ENCODE measurements around the gene PCDHGB5.
"Not testable (repeated sequence)": the region's sequence is repeated elsewhere in the genome, so short reads cannot be mapped to it uniquely, and the experiment has no call there.

Gene PCDHGB5

DNA sequence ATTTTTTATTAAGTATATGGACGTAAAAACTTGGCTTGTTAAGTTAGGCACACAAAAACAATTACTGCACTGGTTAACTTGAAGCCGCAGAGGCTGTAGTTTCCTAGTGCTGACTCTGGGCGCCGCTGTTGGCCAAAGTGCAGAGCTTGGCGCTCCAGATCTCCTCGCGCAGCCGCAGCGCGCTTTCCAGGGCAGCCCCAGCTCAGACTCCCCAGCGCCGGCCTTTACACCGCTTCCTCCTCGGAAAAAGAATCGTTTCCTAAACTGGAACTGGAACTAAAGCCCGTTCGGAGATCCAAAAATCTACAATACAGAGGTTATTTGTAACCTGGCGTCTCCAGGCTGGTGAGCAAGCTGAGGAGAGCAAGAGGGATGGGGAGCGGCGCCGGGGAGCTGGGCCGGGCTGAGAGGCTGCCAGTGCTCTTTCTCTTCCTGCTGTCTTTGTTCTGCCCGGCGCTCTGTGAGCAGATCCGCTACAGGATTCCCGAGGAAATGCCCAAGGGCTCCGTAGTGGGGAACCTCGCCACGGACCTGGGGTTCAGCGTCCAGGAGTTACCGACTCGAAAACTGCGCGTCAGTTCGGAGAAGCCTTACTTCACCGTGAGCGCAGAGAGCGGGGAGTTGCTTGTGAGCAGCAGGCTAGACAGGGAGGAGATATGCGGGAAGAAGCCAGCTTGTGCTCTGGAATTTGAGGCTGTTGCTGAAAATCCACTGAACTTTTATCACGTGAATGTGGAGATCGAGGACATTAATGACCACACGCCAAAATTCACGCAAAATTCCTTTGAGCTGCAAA is at the start of gene PCDHGB5:
TSS of gene PCDHGB5 (plus strand) at position 192 of the 796 bp plus-strand sequence. CDS start at position 373, 181 bp downstream.
- not testable (repeated sequence) for H3K27ac ChIP-seq

DNA sequence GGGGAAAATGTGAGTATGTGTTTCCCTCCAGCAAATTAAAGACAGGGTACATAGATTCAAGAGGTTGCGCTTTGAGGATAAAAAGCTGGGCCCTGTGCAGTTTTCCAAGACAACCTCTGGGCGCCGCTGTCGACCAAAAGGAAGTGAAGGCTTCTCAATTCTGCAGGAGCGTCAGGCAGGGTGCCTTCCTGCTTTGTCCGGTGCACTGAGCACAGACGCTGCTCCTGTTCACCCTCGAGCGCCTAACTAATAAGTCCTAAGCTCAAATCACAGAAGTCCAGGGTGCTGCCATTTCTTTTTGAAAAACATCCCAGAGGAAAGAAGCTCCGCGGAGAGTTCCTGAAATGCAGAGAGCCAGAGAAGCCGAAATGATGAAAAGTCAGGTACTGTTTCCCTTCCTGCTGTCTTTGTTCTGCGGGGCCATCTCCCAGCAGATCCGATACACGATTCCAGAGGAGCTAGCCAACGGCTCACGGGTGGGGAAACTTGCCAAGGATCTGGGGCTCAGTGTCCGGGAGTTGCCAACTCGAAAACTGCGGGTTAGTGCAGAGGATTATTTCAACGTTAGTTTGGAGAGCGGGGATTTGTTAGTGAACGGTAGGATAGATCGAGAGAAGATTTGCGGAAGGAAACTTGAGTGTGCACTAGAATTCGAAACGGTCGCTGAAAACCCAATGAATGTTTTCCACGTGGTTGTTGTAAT is 47.7 kb upstream of the PCDHGB5 start, which contains the start of gene PCDHGB1:
TSS of gene PCDHGB1 (plus strand) at position 183 of the 703 bp plus-strand sequence. CDS start at position 345, 162 bp downstream.
- H3K27ac ChIP-seq = no peak within 1 kb of the TSS
- DNase-seq (ENCODE audit: low read depth, low spot score) = no peak

More for the DNA sequence above, at the start of gene PCDHGB5:
- not testable (repeated sequence) for DNase-seq (ENCODE audit: low read depth, low spot score)

DNA sequence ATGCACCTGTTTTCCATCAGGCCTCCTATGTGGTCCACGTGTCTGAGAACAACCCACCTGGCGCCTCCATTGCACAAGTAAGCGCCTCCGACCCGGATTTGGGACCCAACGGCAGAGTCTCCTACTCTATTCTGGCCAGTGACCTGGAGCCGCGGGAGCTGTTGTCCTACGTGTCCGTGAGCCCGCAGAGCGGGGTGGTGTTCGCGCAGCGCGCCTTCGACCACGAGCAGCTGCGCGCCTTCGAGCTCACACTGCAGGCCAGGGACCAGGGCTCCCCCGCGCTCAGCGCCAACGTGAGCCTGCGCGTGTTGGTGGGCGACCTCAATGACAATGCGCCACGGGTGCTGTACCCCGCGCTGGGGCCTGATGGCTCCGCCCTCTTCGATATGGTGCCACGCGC is 46.2 kb upstream of the PCDHGB5 start:
- DNase-seq (ENCODE audit: low read depth, low spot score) = no peak
- no peak overlapping the region for H3K27ac ChIP-seq

DNA sequence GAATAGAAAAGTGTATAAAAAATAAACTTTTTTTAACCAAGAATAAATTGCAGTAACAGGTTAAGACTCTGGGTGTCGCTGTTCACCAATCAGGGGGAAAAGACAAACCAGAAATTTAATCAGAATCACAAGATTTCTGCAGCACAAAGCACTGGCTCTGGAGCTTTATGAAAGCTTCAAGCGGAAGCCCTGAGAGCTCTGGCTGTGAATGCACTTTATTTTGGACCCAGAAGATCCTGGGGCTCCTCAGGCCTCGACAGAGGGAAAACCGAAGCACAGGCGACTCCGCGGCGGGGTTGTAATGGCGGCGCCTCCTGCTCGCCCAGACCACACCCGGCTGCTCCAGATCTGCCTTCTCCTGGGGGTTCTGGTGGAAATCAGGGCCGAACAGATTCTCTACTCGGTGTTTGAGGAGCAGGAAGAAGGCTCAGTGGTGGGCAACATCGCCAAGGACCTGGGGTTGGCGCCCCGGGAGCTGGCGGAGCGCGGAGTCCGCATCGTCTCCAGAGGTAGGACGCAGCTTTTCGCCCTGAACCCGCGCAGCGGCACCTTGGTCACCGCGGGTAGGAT is 42.8 kb upstream of the PCDHGB5 start, which contains the start of gene PCDHGA4:
TSS of gene PCDHGA4 (plus strand) at position 122 of the 570 bp plus-strand sequence. CDS start at position 209, 87 bp downstream.
- no peak within 1 kb of the TSS for H3K27ac ChIP-seq
- DNase-seq (ENCODE audit: low read depth, low spot score) = no peak

DNA sequence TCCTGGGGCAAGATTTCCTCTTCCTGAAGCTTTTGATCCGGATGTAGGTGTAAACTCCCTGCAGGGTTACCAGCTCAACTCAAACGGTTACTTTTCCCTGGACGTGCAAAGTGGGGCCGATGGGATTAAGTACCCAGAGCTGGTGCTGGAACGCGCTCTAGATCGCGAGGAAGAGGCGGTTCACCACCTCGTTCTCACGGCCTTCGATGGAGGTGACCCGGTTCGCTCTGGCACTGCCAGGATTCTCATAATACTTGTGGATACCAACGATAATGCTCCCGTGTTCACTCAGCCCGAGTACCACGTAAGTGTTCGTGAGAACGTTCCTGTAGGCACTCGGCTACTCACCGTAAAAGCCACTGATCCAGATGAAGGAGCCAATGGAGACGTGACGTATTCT is 42.1 kb upstream of the PCDHGB5 start:
- no peak for DNase-seq (ENCODE audit: low read depth, low spot score)
- no peak overlapping the region for H3K27ac ChIP-seq

DNA sequence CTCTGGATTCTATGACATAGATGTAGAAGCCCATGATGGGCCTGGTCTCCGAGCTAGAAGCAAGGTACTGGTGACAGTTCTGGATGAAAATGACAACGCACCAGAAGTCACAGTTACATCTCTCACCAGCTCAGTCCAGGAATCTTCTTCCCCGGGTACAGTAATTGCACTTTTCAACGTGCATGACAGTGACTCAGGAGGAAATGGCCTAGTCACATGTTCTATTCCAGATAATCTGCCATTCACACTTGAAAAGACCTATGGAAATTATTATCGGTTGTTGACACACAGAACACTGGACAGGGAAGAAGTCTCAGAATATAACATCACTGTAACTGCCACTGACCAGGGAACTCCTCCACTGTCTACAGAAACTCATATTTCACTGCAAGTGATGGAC is 41.6 kb upstream of the PCDHGB5 start:
- no peak overlapping the region for H3K27ac ChIP-seq
- DNase-seq (ENCODE audit: low read depth, low spot score) = no peak

DNA sequence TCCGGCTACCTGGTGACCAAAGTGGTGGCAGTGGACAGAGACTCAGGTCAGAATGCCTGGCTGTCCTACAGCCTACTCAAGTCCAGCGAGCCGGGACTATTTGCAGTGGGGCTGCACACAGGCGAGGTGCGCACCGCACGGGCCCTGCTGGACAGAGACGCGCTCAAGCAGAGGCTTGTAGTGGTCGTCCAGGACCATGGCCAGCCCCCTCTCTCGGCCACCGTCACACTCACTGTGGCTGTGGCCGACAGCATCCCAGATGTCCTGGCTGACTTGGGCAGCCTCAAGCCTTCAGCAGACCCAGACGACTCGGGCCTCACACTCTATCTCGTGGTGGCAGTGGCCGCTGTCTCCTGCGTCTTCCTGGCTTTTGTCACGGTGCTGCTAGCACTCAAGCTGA is 40.8 kb upstream of the PCDHGB5 start:
- H3K27ac ChIP-seq = no peak overlapping the region
- DNase-seq (ENCODE audit: low read depth, low spot score) = no peak

DNA sequence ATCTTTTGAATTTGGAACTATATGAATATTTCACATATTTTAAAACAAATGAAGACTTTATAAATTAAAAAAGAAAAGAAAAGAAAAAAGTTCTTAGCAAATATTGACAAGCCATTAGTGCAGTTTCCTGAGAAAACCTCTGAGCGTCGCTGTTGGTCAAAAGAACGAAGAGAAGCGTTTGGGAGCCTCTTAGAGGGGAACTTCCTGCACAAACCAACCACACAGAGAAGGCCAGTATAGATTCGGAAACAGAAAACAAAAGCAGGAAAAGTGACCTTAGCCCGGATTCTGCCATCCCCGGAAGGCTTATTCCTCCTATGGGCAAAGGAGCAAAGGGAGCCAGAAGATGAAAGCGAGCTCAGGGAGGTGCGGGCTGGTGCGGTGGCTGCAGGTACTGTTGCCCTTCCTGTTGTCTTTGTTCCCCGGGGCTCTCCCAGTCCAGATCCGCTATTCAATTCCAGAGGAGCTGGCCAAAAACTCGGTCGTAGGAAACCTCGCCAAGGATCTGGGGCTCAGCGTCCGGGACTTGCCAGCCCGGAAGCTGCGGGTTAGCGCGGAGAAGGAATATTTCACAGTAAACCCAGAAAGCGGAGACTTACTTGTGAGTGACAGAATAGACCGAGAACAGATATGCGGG is 37.8 kb upstream of the PCDHGB5 start, which contains the start of gene PCDHGB2:
TSS of gene PCDHGB2 (plus strand) at position 205 of the 637 bp plus-strand sequence. CDS start at position 347, 142 bp downstream.
- H3K27ac ChIP-seq = no peak within 1 kb of the TSS
- no peak for DNase-seq (ENCODE audit: low read depth, low spot score)

DNA sequence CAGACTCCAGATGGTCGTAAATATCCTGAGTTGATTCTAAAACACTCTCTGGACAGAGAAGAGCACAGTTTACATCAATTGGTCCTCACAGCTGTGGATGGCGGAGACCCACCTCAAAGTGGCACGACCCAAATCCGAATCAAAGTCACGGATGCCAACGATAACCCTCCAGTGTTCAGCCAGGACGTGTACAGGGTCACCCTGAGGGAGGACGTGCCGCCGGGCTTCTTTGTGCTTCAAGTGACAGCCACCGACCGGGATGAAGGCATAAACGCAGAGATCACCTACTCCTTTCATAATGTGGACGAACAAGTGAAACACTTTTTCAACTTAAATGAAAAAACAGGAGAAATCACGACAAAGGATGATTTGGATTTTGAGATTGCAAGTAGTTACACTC is 37.1 kb upstream of the PCDHGB5 start:
- DNase-seq (ENCODE audit: low read depth, low spot score) = no peak

DNA sequence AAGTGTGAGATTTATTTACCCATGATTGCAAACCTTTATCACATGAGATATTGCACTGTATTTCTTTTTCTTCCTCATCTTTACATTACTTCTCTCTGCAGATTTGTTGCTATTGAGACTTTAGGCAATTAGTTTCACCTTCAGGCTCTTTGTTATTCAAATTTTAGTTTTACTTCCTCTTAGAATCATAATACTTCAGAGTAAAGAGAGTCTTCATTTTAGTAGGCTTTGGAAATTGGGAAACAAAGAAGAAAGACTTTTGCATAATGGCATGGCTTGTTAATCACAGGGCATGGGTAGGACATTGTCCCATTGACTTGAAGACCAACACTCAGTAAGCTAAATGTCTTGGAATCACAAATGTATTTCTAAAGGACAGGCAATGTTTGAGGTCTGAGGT is 35.0 kb upstream of the PCDHGB5 start:
- H3K27ac ChIP-seq = no peak overlapping the region
- no peak for DNase-seq (ENCODE audit: low read depth, low spot score)

More for the DNA sequence above, 37.1 kb upstream of the PCDHGB5 start:
- H3K27ac ChIP-seq = no peak overlapping the region

DNA sequence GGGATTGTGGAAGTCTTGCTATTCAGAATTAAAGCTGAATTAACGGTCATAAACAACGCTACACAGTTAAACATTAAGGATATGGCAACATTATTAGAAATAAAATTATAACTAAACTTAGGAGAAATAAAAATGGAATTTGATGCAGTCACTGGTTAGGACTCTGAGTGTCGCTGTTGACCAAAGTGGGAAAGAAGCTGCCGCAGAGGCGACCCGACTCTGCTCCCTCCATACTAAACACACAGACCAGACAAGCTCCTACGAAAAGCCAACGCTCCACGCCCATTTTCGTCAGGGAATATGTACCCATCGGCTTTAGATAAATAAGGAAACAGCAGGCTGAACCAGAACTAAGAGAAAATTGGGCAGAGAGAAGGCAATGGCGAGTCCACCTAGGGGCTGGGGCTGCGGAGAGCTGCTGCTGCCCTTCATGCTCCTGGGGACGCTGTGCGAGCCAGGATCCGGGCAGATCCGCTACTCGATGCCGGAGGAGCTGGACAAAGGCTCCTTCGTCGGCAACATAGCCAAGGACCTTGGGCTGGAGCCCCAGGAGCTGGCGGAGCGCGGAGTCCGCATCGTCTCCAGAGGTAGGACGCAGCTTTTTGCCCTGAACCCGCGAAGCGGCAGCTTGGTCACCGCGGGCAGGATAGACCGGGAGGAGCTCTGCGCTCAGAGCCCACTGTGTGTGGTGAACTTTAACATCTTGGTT is 33.6 kb upstream of the PCDHGB5 start, which contains the start of gene PCDHGA5:
TSS of gene PCDHGA5 (plus strand) at position 211 of the 709 bp plus-strand sequence. CDS start at position 380, 169 bp downstream.
- DNase-seq (ENCODE audit: low read depth, low spot score) = no peak

DNA sequence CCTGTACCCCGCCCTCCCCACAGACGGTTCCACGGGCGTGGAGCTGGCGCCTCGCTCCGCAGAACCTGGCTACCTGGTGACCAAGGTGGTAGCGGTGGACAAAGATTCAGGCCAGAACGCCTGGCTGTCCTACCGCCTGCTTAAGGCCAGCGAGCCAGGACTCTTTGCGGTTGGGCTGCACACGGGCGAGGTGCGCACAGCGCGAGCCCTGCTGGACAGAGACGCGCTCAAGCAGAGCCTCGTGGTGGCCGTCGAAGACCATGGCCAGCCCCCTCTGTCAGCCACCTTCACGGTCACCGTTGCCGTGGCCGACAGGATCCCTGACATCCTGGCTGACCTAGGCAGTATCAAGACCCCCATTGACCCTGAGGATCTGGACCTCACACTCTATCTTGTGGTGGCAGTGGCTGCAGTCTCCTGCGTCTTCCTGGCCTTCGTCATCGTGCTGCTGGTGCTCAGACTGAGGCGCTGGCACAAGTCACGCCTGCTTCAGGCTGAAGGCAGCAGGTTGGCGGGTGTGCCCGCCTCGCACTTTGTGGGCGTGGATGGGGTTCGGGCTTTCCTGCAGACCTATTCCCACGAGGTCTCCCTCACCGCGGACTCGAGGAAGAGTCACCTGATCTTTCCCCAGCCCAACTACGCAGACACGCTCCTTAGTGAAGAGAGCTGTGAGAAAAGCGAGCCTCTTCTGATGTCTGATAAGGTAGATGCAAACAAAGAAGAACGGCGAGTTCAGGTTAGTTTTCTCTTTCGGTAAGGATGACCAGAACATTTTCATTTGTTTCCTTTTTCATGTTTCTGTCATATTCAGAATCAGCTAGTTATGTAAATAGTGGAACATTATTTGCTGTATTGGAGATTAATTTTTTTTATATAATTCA is 31.5 kb upstream of the PCDHGB5 start:
- no peak overlapping the region for H3K27ac ChIP-seq
- no peak for DNase-seq (ENCODE audit: low read depth, low spot score)

More for the DNA sequence above, 33.6 kb upstream of the PCDHGB5 start, which contains the start of gene PCDHGA5:
- H3K27ac ChIP-seq = no peak within 1 kb of the TSS

DNA sequence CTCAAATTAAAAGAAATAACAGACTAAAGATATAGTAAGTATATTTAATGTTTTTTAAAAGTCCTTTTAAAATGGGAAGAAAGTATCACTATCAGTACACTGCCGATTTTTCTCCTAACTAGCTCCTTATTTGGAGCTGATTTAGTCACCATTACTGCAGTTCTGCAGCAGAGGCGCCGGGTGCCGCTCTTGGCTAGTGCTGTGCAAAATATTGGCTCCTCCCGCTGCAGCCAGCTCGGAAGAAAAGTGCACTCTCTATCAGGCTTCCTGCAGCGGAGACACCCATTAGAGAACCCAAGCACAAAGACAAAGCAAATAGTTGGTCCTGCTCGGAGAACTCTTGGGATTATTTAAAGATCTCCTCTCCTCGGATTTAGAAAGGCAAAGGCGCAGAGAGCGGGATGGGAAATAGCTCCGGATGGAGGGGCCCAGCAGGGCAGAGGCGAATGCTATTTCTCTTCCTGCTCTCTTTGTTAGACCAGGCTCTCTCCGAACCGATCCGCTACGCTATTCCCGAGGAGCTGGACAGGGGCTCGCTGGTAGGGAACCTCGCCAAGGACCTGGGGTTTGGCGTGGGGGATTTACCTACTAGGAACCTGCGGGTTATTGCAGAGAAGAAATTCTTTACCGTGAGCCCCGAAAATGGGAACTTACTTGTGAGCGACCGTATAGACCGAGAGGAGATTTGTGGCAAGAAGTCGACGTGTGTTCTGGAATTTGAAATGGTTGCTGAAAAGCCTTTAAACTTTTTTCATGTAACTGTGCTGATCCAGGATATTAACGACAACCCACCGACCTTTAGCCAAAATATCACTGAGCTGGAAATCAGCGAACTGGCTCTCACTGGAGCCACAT is 27.5 kb upstream of the PCDHGB5 start, which contains the start of gene PCDHGB3:
TSS of gene PCDHGB3 (plus strand) at position 249 of the 855 bp plus-strand sequence. CDS start at position 402, 153 bp downstream.
- DNase-seq (ENCODE audit: low read depth, low spot score) = no peak
- H3K27ac ChIP-seq = no peak within 1 kb of the TSS

DNA sequence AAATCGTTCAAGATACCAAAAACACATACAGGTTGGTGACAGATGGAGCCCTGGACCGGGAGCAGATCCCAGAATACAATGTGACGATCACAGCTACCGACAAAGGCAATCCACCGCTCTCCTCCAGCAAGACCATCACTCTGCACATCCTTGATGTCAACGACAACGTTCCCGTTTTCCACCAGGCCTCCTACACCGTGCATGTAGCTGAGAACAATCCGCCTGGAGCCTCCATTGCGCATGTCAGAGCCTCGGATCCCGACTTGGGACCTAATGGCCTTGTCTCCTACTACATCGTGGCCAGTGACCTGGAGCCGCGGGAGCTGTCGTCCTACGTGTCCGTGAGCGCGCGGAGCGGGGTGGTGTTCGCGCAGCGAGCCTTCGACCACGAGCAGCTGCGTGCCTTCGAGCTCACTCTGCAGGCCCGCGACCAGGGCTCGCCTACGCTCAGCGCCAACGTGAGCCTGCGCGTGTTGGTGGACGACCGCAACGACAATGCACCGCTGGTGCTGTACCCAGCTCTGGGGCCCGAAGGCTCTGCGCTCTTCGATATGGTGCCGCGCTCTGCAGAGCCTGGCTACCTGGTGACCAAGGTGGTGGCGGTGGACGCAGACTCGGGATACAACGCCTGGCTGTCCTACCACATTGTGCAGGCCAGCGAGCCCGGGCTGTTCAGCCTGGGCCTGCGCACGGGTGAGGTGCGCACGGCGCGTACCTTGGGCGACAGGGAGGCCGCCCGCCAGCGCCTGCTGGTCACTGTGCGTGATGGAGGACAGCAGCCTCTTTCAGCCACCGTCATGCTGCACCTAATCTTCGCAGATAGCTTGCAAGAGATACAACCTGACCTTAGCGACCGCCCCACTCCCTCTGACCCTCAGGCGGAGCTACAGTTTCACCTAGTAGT is 25.9 kb upstream of the PCDHGB5 start:
- H3K27ac ChIP-seq = no peak overlapping the region
- no peak for DNase-seq (ENCODE audit: low read depth, low spot score)

DNA sequence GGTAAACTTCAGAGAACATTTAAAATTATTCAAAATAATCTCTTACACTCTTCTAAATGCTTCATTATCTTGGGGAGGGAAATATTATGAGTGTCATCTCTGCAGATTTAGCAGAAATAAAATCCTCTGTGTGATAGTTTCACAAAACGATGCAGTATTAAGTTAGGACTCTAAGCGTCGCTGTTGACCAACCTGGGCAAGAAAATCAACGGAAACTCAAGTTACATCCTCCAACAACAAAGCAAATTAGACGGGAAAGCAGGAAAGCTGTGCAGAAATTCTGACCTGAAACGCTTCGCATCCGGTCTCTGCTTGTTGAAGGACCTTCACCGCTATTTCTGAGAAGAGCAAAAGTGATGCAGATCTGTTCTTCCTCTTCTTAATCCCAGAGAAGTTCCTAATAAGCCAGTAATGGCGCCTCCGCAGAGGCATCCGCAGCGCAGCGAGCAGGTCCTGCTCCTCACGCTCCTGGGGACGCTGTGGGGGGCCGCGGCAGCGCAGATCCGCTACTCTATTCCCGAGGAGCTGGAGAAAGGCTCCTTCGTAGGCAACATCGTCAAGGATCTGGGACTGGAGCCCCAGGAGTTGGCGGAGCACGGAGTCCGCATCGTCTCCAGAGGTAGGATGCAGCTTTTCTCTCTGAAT is 24.0 kb upstream of the PCDHGB5 start, which contains the start of gene PCDHGA6:
TSS of gene PCDHGA6 (plus strand) at position 219 of the 645 bp plus-strand sequence. CDS start at position 412, 193 bp downstream.
- no peak for DNase-seq (ENCODE audit: low read depth, low spot score)
- no peak within 1 kb of the TSS for H3K27ac ChIP-seq

DNA sequence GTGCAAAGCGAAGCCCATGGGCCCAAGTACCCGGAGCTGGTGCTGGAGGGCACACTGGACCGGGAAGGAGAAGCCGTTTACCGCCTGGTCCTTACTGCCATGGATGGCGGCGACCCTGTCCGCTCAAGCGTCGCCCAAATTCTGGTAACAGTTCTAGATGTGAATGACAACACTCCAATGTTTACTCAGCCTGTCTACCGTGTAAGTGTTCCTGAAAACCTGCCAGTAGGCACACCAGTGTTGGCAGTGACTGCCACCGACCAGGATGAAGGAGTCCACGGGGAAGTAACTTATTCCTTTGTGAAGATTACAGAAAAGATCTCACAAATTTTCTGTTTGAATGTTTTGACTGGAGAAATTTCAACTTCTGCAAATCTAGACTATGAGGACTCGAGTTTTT is 23.1 kb upstream of the PCDHGB5 start:
- no peak overlapping the region for H3K27ac ChIP-seq
- DNase-seq (ENCODE audit: low read depth, low spot score) = no peak
